ENCODE measurements around the gene HINT3. TPM values are rescaled to one million over a fixed set of nuclear protein-coding genes. Genes with fewer than 3 reads are reported as not detected.

The HINT3 gene
- total RNA-seq, 1 experiment from 2014 or later = 12.7 TPM

GRCh38 chr6:125944434-125944816, 12.1 kb upstream of the HINT3 start:
- no peak overlapping the region for H2AFZ ChIP-seq (ENCODE audit: low read depth, low read length, poor library complexity, severe bottlenecking)
- no TSS peak for BruUV-seq (replicated peaks)
- no peaks in the 10 kb centered on the region for H3K9me3 ChIP-seq (ENCODE audit: control insufficient read depth in 1 of 2, insufficient read depth in 1 of 2, low read depth in 1 of 2, low read length in 2 of 2)
- no peaks in the 10 kb centered on the region for H3K36me3 ChIP-seq (ENCODE audit: control insufficient read depth in 1 of 2, insufficient read depth in 2 of 2, low read length in 2 of 2)
- no peak overlapping the region for H3K27ac ChIP-seq (ENCODE audit: low read depth, low read length)
- H3K27me3 ChIP-seq (ENCODE audit: insufficient read depth, low read length) = no peaks in the 10 kb centered on the region
- H4K20me1 ChIP-seq (ENCODE audit: insufficient read depth) = no peaks in the 10 kb centered on the region
- intact Hi-C loops (cut with micrococcal nuclease) = no loop called here
- H3K9ac ChIP-seq (ENCODE audit: low read length) = no peak overlapping the region
- no peaks in the 10 kb centered on the region for H3K79me2 ChIP-seq (ENCODE audit: insufficient read depth, low read length)
- no peak overlapping the region for H3K4me2 ChIP-seq (ENCODE audit: low read length)
- CTCF ChIA-PET = no interaction called here
- POLR2A ChIA-PET = no interaction called here
- RAD21 ChIA-PET (ENCODE audit: low non-redundant PET in 1 of 2, low total read pairs in 2 of 2, uncharacterized antibody in 2 of 2, unreplicated experiment in 2 of 2) = no interaction called here
- H3K4me3 ChIP-seq (replicated peaks in 1 of 2; ENCODE audit: low read depth in 1 of 2, low read length in 2 of 2) = no peak overlapping the region
- no peaks in the 10 kb centered on the region for H3K9me2 ChIP-seq (ENCODE audit: insufficient read depth)
- ATAC-seq (no peak), DNase-seq (ENCODE audit: low read depth, low spot score) (no peak)
- H3K4me1 ChIP-seq (ENCODE audit: control insufficient read depth in 1 of 2, insufficient read depth in 2 of 2, low read length in 2 of 2) = peaks cover 6 to 7% of the 10 kb centered on the region in 2 experiments; a peak in 3 of 4 replicates
- TF ChIP-seq TCF7L2 (IDR thresholded peaks at IDR 0.05; ENCODE audit: borderline replicate concordance, extremely low read depth, insufficient read depth, insufficient read length) (no peak), EZH2phosphoT487 (IDR thresholded peaks at IDR 0.05; ENCODE audit: borderline replicate concordance) (no peak), JUND (IDR thresholded peaks at IDR 0.05) (no peak), ZNF274 (IDR thresholded peaks at IDR 0.05; ENCODE audit: low read depth, low read length) (no peak), CBX3 (IDR thresholded peaks at IDR 0.05; ENCODE audit: low read depth) (no peak), SIN3A (IDR thresholded peaks at IDR 0.05; ENCODE audit: low read depth) (no peak)

DNA sequence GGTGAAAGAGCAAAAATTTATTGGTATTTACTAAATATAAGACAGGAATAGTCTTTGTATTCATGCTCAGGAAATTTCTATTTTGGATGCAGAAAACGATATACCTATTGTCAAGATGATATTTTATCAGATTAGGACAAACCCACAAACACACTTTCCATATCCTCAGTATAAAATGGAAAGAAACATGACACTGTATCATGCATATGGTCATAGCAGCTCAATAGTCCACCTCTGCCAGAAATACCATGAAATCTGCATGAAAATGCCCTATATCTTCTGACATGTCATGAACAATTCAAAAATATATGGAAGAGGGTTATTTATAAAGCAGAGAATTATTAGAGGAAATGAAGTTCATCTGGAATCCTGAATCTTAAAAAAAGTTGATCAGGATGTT, 11.7 kb upstream of the HINT3 start:
- Histone ChIP-seq H3K4me3 (replicated peaks in 1 of 2; ENCODE audit: low read depth in 1 of 2, low read length in 2 of 2) (no peak overlapping the region), H3K36me3 (ENCODE audit: control insufficient read depth in 1 of 2, insufficient read depth in 2 of 2, low read length in 2 of 2) (no peaks in the 10 kb centered on the region), H3K9me3 (ENCODE audit: control insufficient read depth in 1 of 2, insufficient read depth in 1 of 2, low read depth in 1 of 2, low read length in 2 of 2) (no peaks in the 10 kb centered on the region), H3K4me1 (ENCODE audit: control insufficient read depth in 1 of 2, insufficient read depth in 2 of 2, low read length in 2 of 2) (peaks cover 6 to 7% of the 10 kb centered on the region in 2 experiments; a peak in 3 of 4 replicates), H3K79me2 (ENCODE audit: insufficient read depth, low read length) (no peaks in the 10 kb centered on the region), H3K27me3 (ENCODE audit: insufficient read depth, low read length) (no peaks in the 10 kb centered on the region), H2AFZ (ENCODE audit: low read depth, low read length, poor library complexity, severe bottlenecking) (no peak overlapping the region), H3K9ac (ENCODE audit: low read length) (no peak overlapping the region), H3K9me2 (ENCODE audit: insufficient read depth) (no peaks in the 10 kb centered on the region), H3K4me2 (ENCODE audit: low read length) (no peak overlapping the region), H4K20me1 (ENCODE audit: insufficient read depth) (no peaks in the 10 kb centered on the region), H3K27ac (ENCODE audit: low read depth, low read length) (no peak overlapping the region)
- TF ChIP-seq POLR2A (IDR thresholded peaks at IDR 0.05; ENCODE audit: borderline replicate concordance, extremely low read depth, insufficient read depth, insufficient read length) (no peak), ELF1 (IDR thresholded peaks at IDR 0.05; ENCODE audit: borderline replicate concordance, low read depth) (no peak)
- intact Hi-C loops (cut with micrococcal nuclease) = no loop called here
- DNase-seq (ENCODE audit: low read depth, low spot score) (no peak), ATAC-seq (no peak)
- ChIA-PET RAD21 (ENCODE audit: low non-redundant PET in 1 of 2, low total read pairs in 2 of 2, uncharacterized antibody in 2 of 2, unreplicated experiment in 2 of 2) (no interaction called here), POLR2A (no interaction called here), CTCF (interaction anchor here (2.2 kb wide), 1 partner anchor 11 kb away, joined by 9 read pairs; the partner anchor contains the start of gene HINT3)
- no TSS peak for BruUV-seq (replicated peaks)
